GM12865 (cell line): ENCODE data around the gene OPCML.

Source experiments
- DNase-seq: peaks from one replicate; pipeline ENCODE4 v3.0.0; 2010; ENCODE audit warnings: low read depth
- H3K4me3 ChIP-seq: 2 replicates; pipeline ENCODE4 v1.5.1; 2011; ENCODE audit warnings: mild to moderate bottlenecking, low read depth, low read length, control low read depth
- TF ChIP-seq, protein P1 (sequence below): IDR thresholded peaks from 2 replicates; pipeline ENCODE4 v1.5.1; 2011; ENCODE audit warnings: low read length, control low read depth, low read depth, inconsistent platforms; ENCODE audit not compliant: insufficient read depth; ENCODE audit errors: missing control alignments

The OPCML gene

DNA sequence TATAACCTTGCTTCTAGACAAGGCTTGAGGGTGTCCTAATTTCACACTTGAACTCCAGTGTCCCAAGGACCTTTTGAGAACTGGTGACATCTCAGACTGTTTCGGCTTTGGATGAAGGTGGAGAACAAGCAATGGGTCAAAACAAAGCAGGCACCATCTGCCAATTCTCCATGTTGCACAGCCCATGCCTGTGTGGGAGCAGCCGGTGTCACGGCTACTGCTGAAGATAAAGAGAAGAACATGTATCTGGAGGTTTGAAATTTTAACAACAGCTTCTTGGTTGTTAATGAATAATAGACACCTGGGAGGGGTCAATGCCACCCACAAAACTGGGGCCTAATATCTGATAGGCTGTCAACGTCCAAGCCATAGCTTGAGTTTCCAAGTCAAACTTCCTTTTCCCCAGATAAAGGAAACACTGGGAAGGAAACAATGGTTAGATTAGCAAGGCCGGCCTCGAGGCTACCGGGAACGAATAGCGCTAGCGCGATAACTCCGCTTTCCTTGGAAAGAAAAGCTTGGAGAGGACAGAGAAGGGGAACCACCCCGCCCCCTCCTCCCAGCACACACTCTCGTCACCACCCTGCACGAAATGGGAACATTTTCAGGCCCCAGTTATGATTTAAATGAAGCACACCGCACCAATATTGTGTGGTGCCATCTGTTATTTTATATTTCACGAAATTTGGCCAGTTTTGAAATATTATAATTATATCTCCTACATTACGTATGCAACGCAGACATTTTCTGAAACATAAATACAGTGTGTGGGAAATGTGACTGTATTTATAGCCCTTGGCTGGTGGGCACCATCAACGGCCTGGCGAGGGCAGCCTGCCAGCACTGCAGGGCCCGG lies 21.8 kb upstream of the OPCML start:
- no peak overlapping the region for H3K4me3 ChIP-seq
- TF ChIP-seq, protein P1, sequence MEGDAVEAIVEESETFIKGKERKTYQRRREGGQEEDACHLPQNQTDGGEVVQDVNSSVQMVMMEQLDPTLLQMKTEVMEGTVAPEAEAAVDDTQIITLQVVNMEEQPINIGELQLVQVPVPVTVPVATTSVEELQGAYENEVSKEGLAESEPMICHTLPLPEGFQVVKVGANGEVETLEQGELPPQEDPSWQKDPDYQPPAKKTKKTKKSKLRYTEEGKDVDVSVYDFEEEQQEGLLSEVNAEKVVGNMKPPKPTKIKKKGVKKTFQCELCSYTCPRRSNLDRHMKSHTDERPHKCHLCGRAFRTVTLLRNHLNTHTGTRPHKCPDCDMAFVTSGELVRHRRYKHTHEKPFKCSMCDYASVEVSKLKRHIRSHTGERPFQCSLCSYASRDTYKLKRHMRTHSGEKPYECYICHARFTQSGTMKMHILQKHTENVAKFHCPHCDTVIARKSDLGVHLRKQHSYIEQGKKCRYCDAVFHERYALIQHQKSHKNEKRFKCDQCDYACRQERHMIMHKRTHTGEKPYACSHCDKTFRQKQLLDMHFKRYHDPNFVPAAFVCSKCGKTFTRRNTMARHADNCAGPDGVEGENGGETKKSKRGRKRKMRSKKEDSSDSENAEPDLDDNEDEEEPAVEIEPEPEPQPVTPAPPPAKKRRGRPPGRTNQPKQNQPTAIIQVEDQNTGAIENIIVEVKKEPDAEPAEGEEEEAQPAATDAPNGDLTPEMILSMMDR, result no peak

DNA sequence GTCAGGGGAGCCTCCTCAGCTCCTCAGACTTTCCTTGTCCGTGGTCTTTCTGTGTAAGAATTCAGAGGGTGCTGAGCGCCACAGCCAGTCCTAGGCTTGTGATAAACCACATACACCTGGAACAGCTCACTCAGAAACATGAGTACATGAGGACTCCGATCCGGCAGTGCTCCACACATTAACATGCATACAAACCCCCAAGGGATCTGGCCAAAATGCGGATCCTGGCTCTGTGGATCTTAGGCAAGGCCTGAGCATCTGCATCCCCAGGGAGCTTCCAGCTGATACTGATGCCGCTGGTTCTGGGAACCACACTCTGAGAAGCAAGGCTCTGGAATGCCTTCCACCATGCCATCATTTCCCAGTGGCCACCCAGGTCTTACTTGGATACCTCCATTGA lies 20.6 kb upstream of the OPCML start:
- H3K4me3 ChIP-seq, result no peak overlapping the region
- TF ChIP-seq, protein P1, result no peak
- no peak for DNase-seq

More for the DNA sequence above, 21.8 kb upstream of the OPCML start:
- DNase-seq, result no peak

GRCh38 chr11:133551064-133551463 lies 18.8 kb upstream of the OPCML start:
- TF ChIP-seq, protein P1, result no peak
- H3K4me3 ChIP-seq, result no peak overlapping the region
- no peak for DNase-seq

- no peak for DNase-seq
- H3K4me3 ChIP-seq, result no peak overlapping the region
- TF ChIP-seq, protein P1, result no peak
Measured at GRCh38 chr11:133549826-133550225, 17.5 kb upstream of the OPCML start.

- DNase-seq, result no peak
- TF ChIP-seq, protein P1, result no peak
- no peak overlapping the region for H3K4me3 ChIP-seq
Measured at GRCh38 chr11:133548641-133549040, 16.3 kb upstream of the OPCML start.

GRCh38 chr11:133547808-133548494 lies 15.7 kb upstream of the OPCML start:
- DNase-seq, result no peak
- TF ChIP-seq, protein P1, result no peak
- no peak overlapping the region for H3K4me3 ChIP-seq
